Stimulated activated CD4-positive, alpha-beta T cell treated with anti-CD3 and anti-CD28 coated beads, Interleukin-15, amount 100 ng/mL, for 48 hours (primary cell): ENCODE measurements around the gene POU2AF2.

ENCODE experiments used
- DNase-seq, 2 donors: peaks; one replicate each; pipeline ENCODE4 v3.0.0-alpha.2; 2020; ENCODE audit warnings: low read depth in 2 of 2

Gene POU2AF2

GRCh38 chr11:111330234-111330893 lies 84.8 kb downstream of the POU2AF2 start:
- DNase-seq: no peak

- no peak for DNase-seq
These were observed 86.4 kb downstream of the POU2AF2 start for GRCh38 chr11:111331711-111332479.

DNA sequence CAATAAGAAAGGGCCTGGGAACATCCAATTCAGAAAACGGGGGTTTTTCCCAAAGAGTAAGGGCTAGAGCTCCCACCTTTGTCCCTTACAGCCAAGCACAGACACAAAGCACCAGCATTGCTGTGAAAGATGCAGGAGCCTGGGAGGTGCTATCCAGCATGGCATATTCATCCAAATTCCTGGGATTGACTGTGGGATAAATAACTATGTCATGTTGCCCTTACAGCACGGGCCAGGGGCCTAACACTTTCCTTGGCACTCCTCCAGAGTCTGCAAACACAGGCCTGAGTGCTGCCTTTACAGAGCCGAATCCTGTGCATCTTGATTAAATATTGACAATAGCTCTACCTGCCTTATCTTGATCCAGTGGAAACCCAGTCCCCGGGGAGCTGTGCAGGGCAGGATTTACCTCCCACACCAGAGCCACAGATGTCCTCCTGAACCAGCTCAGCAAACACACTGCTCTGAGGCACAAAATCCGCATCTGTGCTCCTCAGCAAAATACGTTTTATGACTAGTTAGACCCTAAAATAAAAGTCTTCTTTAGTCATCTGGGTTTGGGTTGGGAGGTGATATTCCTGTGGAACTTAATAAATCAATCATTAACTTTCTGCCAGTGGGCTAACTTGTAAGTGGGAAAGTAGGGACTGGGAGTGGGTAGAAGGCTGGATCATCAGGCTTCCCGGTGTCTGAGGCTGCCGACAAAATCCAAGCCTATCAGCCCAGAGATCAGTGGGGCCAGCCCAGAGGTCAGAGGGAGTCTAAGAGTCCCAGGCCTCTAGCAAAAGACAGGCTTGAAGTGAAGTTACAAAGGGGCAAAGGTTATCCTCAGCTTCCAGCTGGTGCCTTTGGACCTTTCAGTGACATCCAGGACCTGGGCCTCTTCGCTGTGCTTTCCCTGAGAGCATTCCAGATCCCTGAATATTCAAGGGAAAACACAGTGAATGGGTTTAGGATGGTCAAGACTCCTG lies 89.3 kb downstream of the POU2AF2 start:
- no peak for DNase-seq

GRCh38 chr11:111335549-111335948 lies 90.0 kb downstream of the POU2AF2 start:
- no peak for DNase-seq
